Measurements from ENCODE around the gene TBC1D8.
"Not testable (repeated sequence)": the region's sequence is repeated elsewhere in the genome, so short reads cannot be mapped to it uniquely, and the experiment has no call there.

The TBC1D8 gene

GRCh38 chr2:101064125-101064502 lies 87.1 kb downstream of the TBC1D8 start:
- no peak for DNase-seq (ENCODE audit: low spot score)

GRCh38 chr2:101063352-101064124 lies 87.6 kb downstream of the TBC1D8 start:
- no peak for DNase-seq (ENCODE audit: low spot score)

- no peak for DNase-seq (ENCODE audit: low spot score)
These were observed 92.8 kb downstream of the TBC1D8 start for GRCh38 chr2:101058386-101058785.

GRCh38 chr2:101057051-101057933 lies 93.9 kb downstream of the TBC1D8 start:
- DNase-seq (ENCODE audit: low spot score), result no peak

- no peak for DNase-seq (ENCODE audit: low spot score)
These were observed 98.1 kb downstream of the TBC1D8 start for GRCh38 chr2:101053117-101053516.

GRCh38 chr2:101052147-101052546 lies 99.0 kb downstream of the TBC1D8 start:
- no peak for DNase-seq (ENCODE audit: low spot score)

GRCh38 chr2:101050886-101051285 lies 100.3 kb downstream of the TBC1D8 start:
- DNase-seq (ENCODE audit: low spot score), result not testable (repeated sequence)

- no peak for DNase-seq (ENCODE audit: low spot score)
These were observed 102.4 kb downstream of the TBC1D8 start for GRCh38 chr2:101048756-101049155.

- no peak for DNase-seq (ENCODE audit: low spot score)
These were observed 103.4 kb downstream of the TBC1D8 start for GRCh38 chr2:101047774-101048173.

GRCh38 chr2:101047075-101047766 lies 104.0 kb downstream of the TBC1D8 start:
- DNase-seq (ENCODE audit: low spot score), result no peak

- peak; percentile 17 for DNase-seq (ENCODE audit: low spot score)
These were observed 105.9 kb downstream of the TBC1D8 start for GRCh38 chr2:101045330-101045729.

- no peak for DNase-seq (ENCODE audit: low spot score)
These were observed 109.8 kb downstream of the TBC1D8 start for GRCh38 chr2:101041413-101041812.

- no peak for DNase-seq (ENCODE audit: low spot score)
These were observed 110.4 kb downstream of the TBC1D8 start for GRCh38 chr2:101040761-101041160.

- DNase-seq (ENCODE audit: low spot score), result no peak
These were observed 111.1 kb downstream of the TBC1D8 start for GRCh38 chr2:101040072-101040471.

GRCh38 chr2:101038455-101039255 lies 112.5 kb downstream of the TBC1D8 start:
- DNase-seq (ENCODE audit: low spot score), result no peak

- no peak for DNase-seq (ENCODE audit: low spot score)
These were observed 113.9 kb downstream of the TBC1D8 start for GRCh38 chr2:101037161-101037755.

GRCh38 chr2:101036562-101036961 lies 114.6 kb downstream of the TBC1D8 start:
- peak; percentile 16 for DNase-seq (ENCODE audit: low spot score)

- no peak for DNase-seq (ENCODE audit: low spot score)
These were observed 119.0 kb downstream of the TBC1D8 start for GRCh38 chr2:101032084-101032776.

- DNase-seq (ENCODE audit: low spot score), result no peak
These were observed 120.2 kb downstream of the TBC1D8 start for GRCh38 chr2:101030866-101031554.

GRCh38 chr2:101027852-101028251 lies 123.3 kb downstream of the TBC1D8 start:
- DNase-seq (ENCODE audit: low spot score), result no peak

Measured in cerebellar cortex (tissue), 1 donor.